Measurements from ENCODE around the gene RHOG. TPM values are rescaled to one million over a fixed set of nuclear protein-coding genes. Genes with fewer than 3 reads are reported as not detected.

Gene RHOG
- total and polyA plus RNA-seq, 4 experiments from 2014 or later: 99.4 to 228 (median 114) TPM

DNA sequence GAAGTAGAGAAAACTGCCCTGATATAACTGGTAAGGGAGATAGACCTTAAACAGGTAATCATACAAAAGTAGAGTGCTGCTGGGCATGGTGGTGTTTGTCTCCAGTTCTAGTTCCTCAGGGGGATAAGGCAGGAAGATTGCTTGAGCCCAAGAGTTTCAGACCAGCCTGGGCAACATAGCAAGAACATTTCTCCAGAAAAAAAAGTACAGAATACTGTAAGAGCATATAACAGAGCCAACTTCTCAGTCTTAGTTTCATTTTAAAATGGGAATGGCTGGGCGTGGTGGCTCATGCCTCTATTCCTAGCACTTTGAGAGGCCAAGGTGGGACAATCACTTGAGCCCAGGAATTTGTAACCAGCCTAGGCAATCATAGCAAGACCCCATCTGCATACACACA, 4.5 kb upstream of the RHOG start:
- H3K27me3 ChIP-seq (ENCODE audit: insufficient read depth, low read length): no peaks in the 10 kb centered on the region
- ChIA-PET CTCF (ENCODE audit: partially characterized antibody) (interaction anchor here (17.8 to 25.8 kb wide), 2 partner anchors 9 to 220 kb away, joined by 514 to 934 read pairs; partner anchors contain the start of gene STIM1), POLR2A (ENCODE audit: partially characterized antibody) (interaction anchor here (14.8 kb wide), 1 partner anchor 7 kb away, joined by 659 read pairs; the partner anchor contains the start of gene STIM1)
- no peak for DNase-seq
- no peaks in the 10 kb centered on the region for H3K27me3 Mint-ChIP-seq
- no peak overlapping the region for H3K4me3 ChIP-seq (ENCODE audit: low read length in 2 of 2)
- H3K4me3 Mint-ChIP-seq: no peak overlapping the region
- H3K27ac ChIP-seq (ENCODE audit: low read depth, low read length): no peak overlapping the region
- peaks cover 12 to 30% (median 17%) of the 10 kb centered on the region in 4 donors for H3K4me1 Mint-ChIP-seq
- H3K36me3 Mint-ChIP-seq: peaks cover 0 to 6% of the 10 kb centered on the region in 2 donors
- H3K9me3 ChIP-seq (ENCODE audit: control insufficient read depth in 1 of 2, low read length in 2 of 2): no peaks in the 10 kb centered on the region
- H3K27ac Mint-ChIP-seq: peak overlapping the region in 2 of 7 donors; percentile 13 to 45
- H3K36me3 ChIP-seq (ENCODE audit: insufficient read depth, low read length): no peaks in the 10 kb centered on the region
- intact Hi-C loops (cut with micrococcal nuclease): no loop called here
- peaks cover 15% of the 10 kb centered on the region for H3K4me1 ChIP-seq (ENCODE audit: insufficient read depth, low read length)
- no peaks in the 10 kb centered on the region for H3K9me3 Mint-ChIP-seq

GRCh38 chr11:3843326-3843725, 2.6 kb upstream of the RHOG start:
- peak overlapping the region; percentile 53 to 99 (median 78) for H3K27ac Mint-ChIP-seq
- POLR2A ChIA-PET (ENCODE audit: partially characterized antibody): interaction anchor here (1.5 to 14.8 kb wide), 4 partner anchors 9 to 230 kb away, joined by 3 to 659 read pairs (median 132); partner anchors contain the start of genes NUP98 and STIM1
- peaks cover 17% of the 10 kb centered on the region for H3K4me1 ChIP-seq (ENCODE audit: insufficient read depth, low read length)
- intact Hi-C loops (cut with micrococcal nuclease): loop anchor here (5.0 kb wide), 1 partner anchor 249 kb away; the partner anchor contains the start of gene RRM1
- H3K9me3 Mint-ChIP-seq: peaks cover 0 to 2% (median 0%) of the 10 kb centered on the region in 8 donors
- no peak overlapping the region for H3K27ac ChIP-seq (ENCODE audit: low read depth, low read length)
- no peak overlapping the region for H3K4me3 Mint-ChIP-seq
- H3K4me3 ChIP-seq (ENCODE audit: low read length in 2 of 2): no peak overlapping the region
- CTCF ChIA-PET (ENCODE audit: partially characterized antibody): interaction anchor here (0.7 to 25.8 kb wide), 5 partner anchors 11 to 243 kb away, joined by 3 to 934 read pairs (median 12); partner anchors contain the start of gene STIM1
- H3K4me1 Mint-ChIP-seq: peaks cover 14 to 42% (median 24%) of the 10 kb centered on the region in 4 donors
- H3K9me3 ChIP-seq (ENCODE audit: control insufficient read depth in 1 of 2, low read length in 2 of 2): no peaks in the 10 kb centered on the region
- no peak for DNase-seq
- H3K36me3 ChIP-seq (ENCODE audit: insufficient read depth, low read length): no peaks in the 10 kb centered on the region
- peaks cover 3 to 23% of the 10 kb centered on the region in 2 donors for H3K36me3 Mint-ChIP-seq
- no peaks in the 10 kb centered on the region for H3K27me3 ChIP-seq (ENCODE audit: insufficient read depth, low read length)
- H3K27me3 Mint-ChIP-seq: peaks cover 0 to 3% of the 10 kb centered on the region in 2 donors

GRCh38 chr11:3841426-3842350, 929 bp upstream of the RHOG start:
- peak; percentile 94 to 99 (median 96) for DNase-seq
- no peaks in the 10 kb centered on the region for H3K9me3 ChIP-seq (ENCODE audit: control insufficient read depth in 1 of 2, low read length in 2 of 2)
- Mint-ChIP-seq H3K4me3 (peak overlapping the region; percentile 86 to 96 (median 88)), H3K27me3 (peaks cover 0 to 3% of the 10 kb centered on the region in 2 donors), H3K36me3 (peaks cover 7 to 30% of the 10 kb centered on the region in 2 donors), H3K4me1 (peaks cover 23 to 57% (median 37%) of the 10 kb centered on the region in 4 donors), H3K27ac (peak overlapping the region; percentile 95 to 99 (median 98)), H3K9me3 (peaks cover 0 to 2% (median 0%) of the 10 kb centered on the region in 8 donors)
- intact Hi-C loops (cut with micrococcal nuclease): loop anchor here (1.0 to 5.0 kb wide), 7 partner anchors 8 to 251 kb away; partner anchors contain the start of genes NUP98, PGAP2 and RRM1
- peaks cover 34% of the 10 kb centered on the region for H3K4me1 ChIP-seq (ENCODE audit: insufficient read depth, low read length)
- H3K27me3 ChIP-seq (ENCODE audit: insufficient read depth, low read length): no peaks in the 10 kb centered on the region
- ChIA-PET CTCF (ENCODE audit: partially characterized antibody) (interaction anchor here (0.6 to 25.8 kb wide), 37 partner anchors 11 to 254 kb away, joined by 3 to 934 read pairs (median 4); partner anchors contain the start of genes NUP98, PGAP2 and STIM1), POLR2A (ENCODE audit: partially characterized antibody) (interaction anchor here (0.9 to 14.8 kb wide), 30 partner anchors 10 to 254 kb away, joined by 3 to 659 read pairs (median 6); partner anchors contain the start of genes NUP98, PGAP2 and STIM1)
- peak overlapping the region; percentile 95 for H3K27ac ChIP-seq (ENCODE audit: low read depth, low read length)
- peak overlapping the region in 1 of 2 donors; percentile 75 for H3K4me3 ChIP-seq (ENCODE audit: low read length in 2 of 2)
- no peaks in the 10 kb centered on the region for H3K36me3 ChIP-seq (ENCODE audit: insufficient read depth, low read length)

DNA sequence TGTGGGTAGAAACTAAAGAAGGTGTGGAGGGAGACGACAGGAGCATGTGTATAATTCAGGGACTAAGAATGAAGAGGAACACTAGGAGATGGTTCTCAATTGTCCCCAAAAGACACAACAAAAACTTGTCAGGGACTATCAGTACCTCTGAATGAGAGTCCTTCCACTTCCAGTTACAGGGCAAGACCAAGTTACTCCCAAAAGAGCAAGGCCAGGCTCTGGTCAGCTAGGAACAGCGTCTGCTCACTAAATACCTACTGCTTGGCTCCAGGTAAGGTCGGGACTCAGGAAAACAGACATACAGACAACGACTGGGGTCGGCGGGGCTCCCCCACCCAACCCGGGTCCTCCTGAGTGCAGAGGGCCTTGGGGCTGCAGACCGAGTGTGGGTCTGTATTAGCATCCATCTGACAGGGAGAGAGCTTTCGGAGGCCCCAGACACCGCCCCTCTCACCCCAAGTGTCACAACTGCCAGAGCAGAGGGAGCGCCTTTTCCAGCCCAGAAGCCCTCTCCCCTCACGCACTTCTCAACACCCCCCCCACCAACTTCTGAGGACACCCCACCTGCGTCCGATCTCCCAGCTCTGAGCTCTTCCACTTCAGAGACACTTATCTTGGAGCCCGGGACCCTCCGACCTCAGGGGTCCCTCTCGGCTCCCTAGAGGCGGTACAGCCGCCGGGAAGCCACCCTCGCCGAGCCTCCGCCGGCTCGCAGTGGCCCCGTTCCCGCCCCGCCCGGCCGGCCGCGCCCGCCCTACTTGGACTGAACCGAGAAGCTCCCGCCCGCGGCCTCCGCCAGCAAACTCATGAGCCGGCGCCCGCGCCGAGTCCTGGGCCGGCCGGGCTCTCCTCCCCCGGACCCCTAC, 522 bp downstream of the RHOG start:
- Histone ChIP-seq H3K36me3 (ENCODE audit: insufficient read depth, low read length) (no peaks in the 10 kb centered on the region), H3K4me1 (ENCODE audit: insufficient read depth, low read length) (peaks cover 48% of the 10 kb centered on the region), H3K4me3 (ENCODE audit: low read length in 2 of 2) (peak overlapping the region; percentile 75 to 97), H3K27ac (ENCODE audit: low read depth, low read length) (peak overlapping the region; percentile 95), H3K9me3 (ENCODE audit: control insufficient read depth in 1 of 2, low read length in 2 of 2) (no peaks in the 10 kb centered on the region), H3K27me3 (ENCODE audit: insufficient read depth, low read length) (no peaks in the 10 kb centered on the region)
- Mint-ChIP-seq H3K4me1 (peaks cover 30 to 71% (median 47%) of the 10 kb centered on the region in 4 donors), H3K27ac (peak overlapping the region; percentile 96 to 99 (median 98)), H3K9me3 (peaks cover 0 to 2% (median 0%) of the 10 kb centered on the region in 8 donors), H3K27me3 (peaks cover 0 to 3% of the 10 kb centered on the region in 2 donors), H3K36me3 (peaks cover 11 to 35% of the 10 kb centered on the region in 2 donors), H3K4me3 (peak overlapping the region; percentile 89 to 95 (median 94))
- POLR2A ChIA-PET (ENCODE audit: partially characterized antibody): interaction anchor here (0.8 to 14.8 kb wide), 25 partner anchors 9 to 283 kb away, joined by 3 to 659 read pairs (median 7); partner anchors contain the start of genes NUP98, PGAP2 and STIM1
- CTCF ChIA-PET (ENCODE audit: partially characterized antibody): interaction anchor here (0.6 to 25.8 kb wide), 15 partner anchors 9 to 247 kb away, joined by 3 to 934 read pairs (median 8); partner anchors contain the start of genes PGAP2 and STIM1
- intact Hi-C loops (cut with micrococcal nuclease): loop anchor here (5.0 kb wide), 1 partner anchor 252 kb away; the partner anchor contains the start of gene RRM1
- peak; percentile 37 to 70 (median 42) for DNase-seq

DNA sequence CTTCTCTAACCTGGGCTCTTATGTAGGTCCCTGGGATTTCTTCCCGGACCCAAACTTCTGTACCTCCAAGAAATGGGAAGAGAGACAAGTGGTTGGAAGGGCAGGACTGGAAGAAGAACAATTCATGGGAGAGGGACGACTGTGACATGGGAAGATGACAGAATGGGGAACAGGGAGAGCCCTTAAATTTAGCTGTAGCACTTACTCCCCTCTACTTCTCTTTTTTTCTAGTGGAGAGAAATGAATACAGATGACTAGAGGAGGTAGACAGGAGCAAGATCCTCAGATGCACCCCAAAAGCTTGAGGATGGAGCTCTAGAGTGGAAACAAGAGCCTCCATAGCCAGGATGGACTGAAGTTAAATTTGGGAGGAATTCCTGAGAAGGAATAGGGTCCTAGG, 2.3 kb downstream of the RHOG start:
- Mint-ChIP-seq H3K9me3 (peaks cover 0 to 4% (median 0%) of the 10 kb centered on the region in 8 donors), H3K4me1 (peaks cover 45 to 84% (median 61%) of the 10 kb centered on the region in 4 donors), H3K36me3 (peaks cover 18 to 50% of the 10 kb centered on the region in 2 donors), H3K27me3 (peaks cover 0 to 3% of the 10 kb centered on the region in 2 donors), H3K27ac (peak overlapping the region; percentile 96 to 99 (median 98)), H3K4me3 (peak overlapping the region; percentile 89 to 95 (median 94))
- ChIA-PET CTCF (ENCODE audit: partially characterized antibody) (interaction anchor here (1.0 to 25.8 kb wide), 7 partner anchors 8 to 227 kb away, joined by 3 to 934 read pairs (median 52); partner anchors contain the start of genes PGAP2 and STIM1), POLR2A (ENCODE audit: partially characterized antibody) (interaction anchor here (0.9 to 14.8 kb wide), 12 partner anchors 9 to 253 kb away, joined by 3 to 659 read pairs (median 39); partner anchors contain the start of genes NUP98, PGAP2 and STIM1)
- Histone ChIP-seq H3K9me3 (ENCODE audit: control insufficient read depth in 1 of 2, low read length in 2 of 2) (no peaks in the 10 kb centered on the region), H3K36me3 (ENCODE audit: insufficient read depth, low read length) (no peaks in the 10 kb centered on the region), H3K27ac (ENCODE audit: low read depth, low read length) (peak overlapping the region; percentile 95), H3K27me3 (ENCODE audit: insufficient read depth, low read length) (no peaks in the 10 kb centered on the region), H3K4me3 (ENCODE audit: low read length in 2 of 2) (peak overlapping the region; percentile 75 to 97), H3K4me1 (ENCODE audit: insufficient read depth, low read length) (peaks cover 66% of the 10 kb centered on the region)
- intact Hi-C loops (cut with micrococcal nuclease): no loop called here
- DNase-seq: no peak

GRCh38 chr11:3837793-3838192, 3.0 kb downstream of the RHOG start:
- H3K27me3 Mint-ChIP-seq: peaks cover 0 to 3% of the 10 kb centered on the region in 2 donors
- H3K9me3 ChIP-seq (ENCODE audit: control insufficient read depth in 1 of 2, low read length in 2 of 2): no peaks in the 10 kb centered on the region
- peaks cover 21 to 57% of the 10 kb centered on the region in 2 donors for H3K36me3 Mint-ChIP-seq
- H3K27ac Mint-ChIP-seq: peak overlapping the region; percentile 96 to 99 (median 98)
- peaks cover 0 to 4% (median 0%) of the 10 kb centered on the region in 8 donors for H3K9me3 Mint-ChIP-seq
- H3K27me3 ChIP-seq (ENCODE audit: insufficient read depth, low read length): no peaks in the 10 kb centered on the region
- DNase-seq: no peak
- peaks cover 51 to 88% (median 66%) of the 10 kb centered on the region in 4 donors for H3K4me1 Mint-ChIP-seq
- H3K4me1 ChIP-seq (ENCODE audit: insufficient read depth, low read length): peaks cover 73% of the 10 kb centered on the region
- ChIA-PET CTCF (ENCODE audit: partially characterized antibody) (interaction anchor here (1.1 to 25.8 kb wide), 6 partner anchors 7 to 228 kb away, joined by 6 to 934 read pairs (median 102); partner anchors contain the start of genes PGAP2 and STIM1), POLR2A (ENCODE audit: partially characterized antibody) (interaction anchor here (1.0 to 14.8 kb wide), 9 partner anchors 14 to 235 kb away, joined by 3 to 659 read pairs (median 42); partner anchors contain the start of genes NUP98, PGAP2 and STIM1)
- peak overlapping the region; percentile 89 to 95 (median 94) for H3K4me3 Mint-ChIP-seq
- intact Hi-C loops (cut with micrococcal nuclease): no loop called here
- H3K4me3 ChIP-seq (ENCODE audit: low read length in 2 of 2): peak overlapping the region; percentile 75 to 97
- no peaks in the 10 kb centered on the region for H3K36me3 ChIP-seq (ENCODE audit: insufficient read depth, low read length)
- peak overlapping the region; percentile 95 for H3K27ac ChIP-seq (ENCODE audit: low read depth, low read length)
